Left ventricle myocardium inferior (tissue), 1 donor: Measurements from ENCODE around the gene PLPPR5. TPM values are rescaled to one million over a fixed set of nuclear protein-coding genes. Genes with fewer than 3 reads are reported as not detected.

Source experiments
- DNase-seq: peaks from one replicate; pipeline ENCODE4 v3.0.0-alpha.2; 2020
- H3K27ac ChIP-seq: fragments of 200-600 bp; replicated peaks from 2 replicates; pipeline ENCODE4 v1.8.0; 2021
- H3K27me3 ChIP-seq: fragments of 200-600 bp; 2 replicates; pipeline ENCODE4 v1.8.0; 2021; ENCODE audit warnings: low read depth
- H3K36me3 ChIP-seq: fragments of 200-600 bp; 2 replicates; pipeline ENCODE4 v1.8.0; 2021
- H3K4me1 ChIP-seq: fragments of 200-600 bp; 2 replicates; pipeline ENCODE4 v1.8.0; 2021
- H3K4me3 ChIP-seq: fragments of 200-600 bp; 2 replicates; pipeline ENCODE4 v1.8.0; 2021; ENCODE audit warnings: mild to moderate bottlenecking, moderate library complexity
- H3K9me3 ChIP-seq: fragments of 200-600 bp; replicated peaks from 2 replicates; pipeline ENCODE4 v1.8.0; 2021
- intact Hi-C: fragments of 100-400 bp; cut with micrococcal nuclease; formaldehyde crosslinking; loops from one replicate; pipeline ENCODE4 v1.11.0; 2022
- total RNA-seq: library from RNA; stranded (reverse); fragmentation: NEBNext Ultra II Directional; extraction: Animal tissue kit (Norgen Biotek cat#: 25700); gene quantifications from one replicate; pipeline ENCODE4 v1.2.1, GENCODE V29; 2021
- TF ChIP-seq, protein P1 (sequence below): fragments of 200-600 bp; IDR thresholded peaks from 2 replicates; pipeline ENCODE4 v1.8.0; 2021; ENCODE audit warnings: antibody characterized with exemption, mild to moderate bottlenecking, borderline replicate concordance
- donor health status: DM: no; HTN: yes; CAD: no; lungs with severe emphysema.

The PLPPR5 gene
- total RNA-seq, 1 donor from 2014 or later = not detected

DNA sequence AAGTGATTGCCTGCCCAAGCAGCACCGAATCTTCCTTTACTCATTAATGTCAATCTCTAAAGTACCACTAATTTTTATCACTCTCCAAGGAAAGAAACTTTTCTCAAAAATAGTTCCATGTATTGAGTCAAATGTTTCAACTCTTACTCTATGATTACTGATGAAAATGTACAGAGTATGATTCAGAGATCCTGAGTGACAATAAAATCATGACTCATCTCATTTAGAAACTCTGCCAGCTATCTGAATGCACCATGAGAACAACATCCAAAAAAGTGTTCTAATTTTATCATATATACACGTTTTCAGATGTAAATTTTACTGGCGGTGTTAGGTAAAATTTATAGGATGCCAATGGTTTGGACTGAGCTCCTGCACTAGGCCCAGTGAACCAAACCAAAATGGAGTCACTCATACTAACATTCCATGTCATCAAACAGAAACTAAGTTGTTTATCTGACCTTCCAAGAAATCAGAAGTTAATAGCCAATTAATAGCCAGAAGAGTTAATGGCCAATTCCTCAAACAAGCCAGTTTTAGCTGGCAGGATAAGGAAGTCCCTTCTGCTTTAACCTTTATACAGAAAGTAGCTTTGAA lies 22.6 kb downstream of the PLPPR5 start:
- H3K36me3 ChIP-seq = no peaks in the 10 kb centered on the region
- no peaks in the 10 kb centered on the region for H3K4me1 ChIP-seq
- H3K27me3 ChIP-seq = no peaks in the 10 kb centered on the region
- DNase-seq = no peak
- H3K4me3 ChIP-seq = no peak overlapping the region
- TF ChIP-seq, protein P1, sequence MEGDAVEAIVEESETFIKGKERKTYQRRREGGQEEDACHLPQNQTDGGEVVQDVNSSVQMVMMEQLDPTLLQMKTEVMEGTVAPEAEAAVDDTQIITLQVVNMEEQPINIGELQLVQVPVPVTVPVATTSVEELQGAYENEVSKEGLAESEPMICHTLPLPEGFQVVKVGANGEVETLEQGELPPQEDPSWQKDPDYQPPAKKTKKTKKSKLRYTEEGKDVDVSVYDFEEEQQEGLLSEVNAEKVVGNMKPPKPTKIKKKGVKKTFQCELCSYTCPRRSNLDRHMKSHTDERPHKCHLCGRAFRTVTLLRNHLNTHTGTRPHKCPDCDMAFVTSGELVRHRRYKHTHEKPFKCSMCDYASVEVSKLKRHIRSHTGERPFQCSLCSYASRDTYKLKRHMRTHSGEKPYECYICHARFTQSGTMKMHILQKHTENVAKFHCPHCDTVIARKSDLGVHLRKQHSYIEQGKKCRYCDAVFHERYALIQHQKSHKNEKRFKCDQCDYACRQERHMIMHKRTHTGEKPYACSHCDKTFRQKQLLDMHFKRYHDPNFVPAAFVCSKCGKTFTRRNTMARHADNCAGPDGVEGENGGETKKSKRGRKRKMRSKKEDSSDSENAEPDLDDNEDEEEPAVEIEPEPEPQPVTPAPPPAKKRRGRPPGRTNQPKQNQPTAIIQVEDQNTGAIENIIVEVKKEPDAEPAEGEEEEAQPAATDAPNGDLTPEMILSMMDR = no peak
- intact Hi-C loops = no loop called here
- peaks cover 6% of the 10 kb centered on the region for H3K9me3 ChIP-seq
- no peak overlapping the region for H3K27ac ChIP-seq

DNA sequence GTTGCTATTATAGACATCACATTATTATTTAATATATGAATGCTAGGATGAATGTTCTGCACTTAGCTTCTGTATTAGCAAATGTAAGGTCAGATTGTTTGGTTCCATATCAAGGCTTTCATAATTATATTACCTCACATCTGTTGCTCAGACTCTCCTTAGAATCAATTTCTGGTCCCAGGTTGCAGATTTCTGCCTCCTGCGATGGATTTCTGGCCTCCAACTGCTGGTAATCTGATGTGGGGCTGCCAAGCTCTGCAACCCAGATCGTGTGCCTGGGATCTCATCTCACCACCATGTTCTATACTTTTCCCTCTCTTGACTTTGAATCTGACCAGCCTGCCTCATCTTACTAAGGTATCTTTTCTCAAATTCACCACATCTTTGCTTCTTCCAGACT lies 25.2 kb downstream of the PLPPR5 start:
- H3K27ac ChIP-seq = no peak overlapping the region
- H3K4me3 ChIP-seq = no peak overlapping the region
- no peaks in the 10 kb centered on the region for H3K4me1 ChIP-seq
- H3K27me3 ChIP-seq = no peaks in the 10 kb centered on the region
- no peaks in the 10 kb centered on the region for H3K36me3 ChIP-seq
- intact Hi-C loops = no loop called here
- TF ChIP-seq, protein P1 = no peak
- peaks cover 6% of the 10 kb centered on the region for H3K9me3 ChIP-seq
- no peak for DNase-seq

DNA sequence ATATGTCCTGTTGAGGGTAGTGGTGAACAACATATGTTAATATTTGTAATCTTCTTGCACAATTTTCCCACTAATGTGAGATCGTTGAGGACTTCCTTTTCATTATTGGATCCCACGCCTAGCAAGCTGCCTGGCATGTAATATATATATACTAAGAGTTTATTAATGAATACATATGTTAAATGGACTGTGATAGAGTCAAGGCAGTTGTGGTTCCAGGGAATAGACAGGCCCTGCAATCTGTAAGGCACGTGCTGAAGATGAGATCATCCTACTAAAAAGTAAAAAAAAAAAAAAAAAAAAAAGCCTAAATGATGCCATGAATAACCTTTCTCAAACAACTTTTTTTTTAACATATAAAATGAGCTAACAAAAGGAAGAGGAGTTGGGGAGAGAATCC lies 28.9 kb downstream of the PLPPR5 start:
- intact Hi-C loops = no loop called here
- no peaks in the 10 kb centered on the region for H3K27me3 ChIP-seq
- DNase-seq = no peak
- no peak overlapping the region for H3K27ac ChIP-seq
- H3K4me3 ChIP-seq = no peak overlapping the region
- no peaks in the 10 kb centered on the region for H3K36me3 ChIP-seq
- TF ChIP-seq, protein P1 = no peak
- H3K9me3 ChIP-seq = no peaks in the 10 kb centered on the region
- no peaks in the 10 kb centered on the region for H3K4me1 ChIP-seq

DNA sequence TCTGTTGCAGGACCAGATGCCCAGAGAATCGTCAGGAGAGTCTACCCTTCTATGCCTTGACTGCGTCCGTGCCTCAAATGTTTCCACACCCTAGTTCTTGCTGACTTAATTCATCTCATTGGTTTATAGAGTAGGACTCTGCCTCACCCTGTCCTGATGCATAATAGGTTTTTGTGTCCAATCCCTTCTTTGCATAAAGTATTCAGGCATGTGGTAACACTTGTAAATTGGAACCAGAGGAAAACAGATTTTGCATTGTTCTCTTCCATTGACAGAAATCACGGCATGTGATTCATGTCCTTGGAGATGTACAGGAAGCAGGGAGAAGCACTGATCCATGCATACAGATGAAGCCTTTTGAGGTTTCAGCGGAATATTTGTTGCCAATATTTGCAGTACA lies 29.5 kb downstream of the PLPPR5 start:
- H3K4me1 ChIP-seq = no peaks in the 10 kb centered on the region
- H3K27ac ChIP-seq = no peak overlapping the region
- DNase-seq = no peak
- H3K4me3 ChIP-seq = no peak overlapping the region
- TF ChIP-seq, protein P1 = no peak
- H3K9me3 ChIP-seq = no peaks in the 10 kb centered on the region
- intact Hi-C loops = no loop called here
- no peaks in the 10 kb centered on the region for H3K27me3 ChIP-seq
- H3K36me3 ChIP-seq = no peaks in the 10 kb centered on the region

DNA sequence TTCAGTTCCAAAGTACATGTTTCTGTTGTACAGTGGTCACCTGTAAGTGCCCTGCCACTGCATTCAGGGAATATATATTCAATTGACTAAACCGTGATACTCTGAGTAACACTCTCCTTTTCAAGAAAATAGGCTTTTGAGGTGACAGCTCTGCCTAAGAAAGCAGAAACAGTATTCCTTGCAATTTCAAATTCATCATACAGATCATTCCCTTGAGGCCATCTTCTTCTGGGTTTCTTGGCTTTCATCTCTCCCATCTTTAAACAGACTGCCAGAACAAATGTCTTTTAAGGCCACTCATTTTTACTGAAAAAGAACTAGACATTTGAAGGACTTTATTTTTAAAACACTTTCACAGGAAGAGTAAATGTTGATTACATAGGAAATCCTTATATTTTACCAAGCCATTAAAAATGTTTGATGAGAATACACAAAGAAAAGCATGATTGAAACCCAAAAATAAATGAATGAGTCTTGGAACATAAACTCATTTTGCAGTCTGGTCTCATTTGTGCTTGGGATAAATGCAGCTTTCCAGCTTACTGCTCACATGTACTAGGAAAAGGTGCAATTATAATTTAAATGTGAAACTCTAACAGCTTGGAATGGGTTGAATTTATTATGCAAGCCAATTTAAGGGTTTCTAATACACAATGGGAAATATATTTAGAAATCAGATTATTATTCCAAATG lies 34.7 kb downstream of the PLPPR5 start:
- Histone ChIP-seq H3K36me3 (no peaks in the 10 kb centered on the region), H3K27me3 (peaks cover 5% of the 10 kb centered on the region), H3K27ac (no peak overlapping the region), H3K9me3 (no peaks in the 10 kb centered on the region), H3K4me3 (no peak overlapping the region), H3K4me1 (no peaks in the 10 kb centered on the region)
- no peak for DNase-seq
- intact Hi-C loops = no loop called here
- TF ChIP-seq, protein P1 = no peak
